ENCODE data around the gene HECTD4.
A peak's percentile ranks its signal among the peaks of the same experiment; 100 is the strongest.
"Not testable (repeated sequence)": the region's sequence is repeated elsewhere in the genome, so short reads cannot be mapped to it uniquely, and the experiment has no call there.

The HECTD4 gene

DNA sequence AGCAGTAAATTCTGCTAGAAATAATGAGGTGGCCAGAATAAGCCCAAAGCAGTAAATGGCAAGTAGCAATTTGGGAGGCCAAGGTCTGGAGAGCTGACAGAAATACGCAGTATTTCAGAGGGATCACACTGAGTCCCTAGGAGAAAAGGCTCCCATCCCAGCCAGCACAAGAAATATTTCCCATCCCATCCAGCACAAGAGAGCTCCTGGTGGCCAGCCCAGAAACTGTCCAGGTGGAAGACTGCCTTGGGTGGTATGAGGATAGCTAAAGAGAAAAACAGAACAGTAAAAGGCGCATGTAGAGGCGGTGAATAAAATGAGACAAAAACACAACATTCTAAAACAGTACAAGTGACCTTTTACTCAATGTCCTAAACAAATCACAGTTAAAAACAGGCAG lies 120.7 kb downstream of the HECTD4 start:
- Histone ChIP-seq H3K4me3 (no peak overlapping the region), H3K9ac (no peak overlapping the region), H3K4me2 (no peak overlapping the region), H3K27ac (no peak overlapping the region), H4K20me1 (no peaks in the 10 kb centered on the region), H3K4me1 (no peaks in the 10 kb centered on the region), H3K36me3 (peaks cover 59 to 100% (median 91%) of the 10 kb centered on the region in 11 experiments), H3K9me3 (replicated peaks in 1 of 11) (no peaks in the 10 kb centered on the region), H3K27me3 (no peaks in the 10 kb centered on the region)
- TF ChIP-seq Cebpa-rat (IDR thresholded peaks at IDR 0.05) = no peak

DNA sequence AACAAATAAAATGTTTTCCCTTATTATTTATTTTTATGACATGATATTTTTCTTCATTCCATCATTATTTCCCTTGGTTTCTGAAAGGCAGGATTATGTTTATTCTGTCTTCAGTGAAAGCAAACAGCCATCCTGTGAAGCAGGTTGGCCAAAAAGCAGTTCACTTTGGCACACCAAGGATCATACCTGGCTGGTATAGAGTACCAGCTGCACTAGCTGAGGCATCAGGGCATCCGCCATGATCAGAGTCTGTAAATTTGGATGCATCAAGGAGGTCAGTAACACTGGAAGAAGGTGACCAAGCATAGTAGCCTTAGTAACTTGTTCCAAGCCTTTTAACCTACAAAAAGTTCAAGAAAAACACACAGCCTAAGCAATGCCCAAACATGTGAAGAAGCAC lies 123.3 kb downstream of the HECTD4 start:
- Histone ChIP-seq H3K4me3 (no peak overlapping the region), H3K27ac (no peak overlapping the region), H3K4me2 (no peak overlapping the region), H3K27me3 (no peaks in the 10 kb centered on the region), H3K9me3 (replicated peaks in 1 of 11) (no peaks in the 10 kb centered on the region), H4K20me1 (no peaks in the 10 kb centered on the region), H3K4me1 (no peaks in the 10 kb centered on the region), H3K9ac (no peak overlapping the region), H3K36me3 (peaks cover 69 to 100% (median 91%) of the 10 kb centered on the region in 11 experiments)
- TF ChIP-seq Cebpa-rat (IDR thresholded peaks at IDR 0.05) = no peak

DNA sequence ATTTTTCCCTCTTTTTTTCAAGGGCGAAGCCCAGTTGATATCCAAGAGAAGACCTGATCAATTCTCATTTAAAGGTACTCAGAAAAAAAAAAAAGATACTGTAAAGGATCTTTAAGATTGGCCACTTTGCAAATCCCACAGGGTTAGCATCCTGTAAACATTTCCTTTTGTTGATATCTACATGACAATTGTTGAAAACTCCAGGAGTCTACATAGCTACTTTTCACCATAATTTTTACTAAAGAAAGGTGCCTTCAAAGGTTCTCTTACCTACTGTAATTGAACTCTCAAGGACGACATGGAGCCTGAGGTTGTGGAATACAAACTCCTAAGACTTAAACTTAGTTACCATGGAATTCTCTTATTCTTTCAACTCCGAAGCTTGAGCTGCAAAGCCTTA lies 125.5 kb downstream of the HECTD4 start:
- H3K9ac ChIP-seq = no peak overlapping the region

DNA sequence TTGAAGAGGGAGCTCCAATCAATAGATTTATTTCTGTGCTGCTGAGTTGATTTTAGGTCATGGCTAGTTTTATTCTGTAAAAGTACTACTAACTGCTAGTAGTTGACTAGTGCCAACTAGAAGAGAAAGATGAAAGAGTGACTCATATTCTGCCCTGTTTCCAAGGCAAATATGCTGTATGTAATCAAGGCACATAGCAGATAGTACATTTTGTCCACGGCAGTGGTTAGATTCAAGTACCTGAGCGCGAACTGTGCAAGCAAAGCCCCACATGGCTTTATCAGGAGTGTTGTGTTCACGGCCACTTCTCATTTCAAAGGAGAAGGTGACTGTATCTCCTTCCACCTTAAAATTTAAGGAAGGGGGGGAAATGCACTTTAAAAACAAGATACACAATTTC lies 130.0 kb downstream of the HECTD4 start:
- H3K27me3 ChIP-seq = no peaks in the 10 kb centered on the region
- no peaks in the 10 kb centered on the region for H3K4me1 ChIP-seq
- H3K9me3 ChIP-seq (replicated peaks in 1 of 11) = no peaks in the 10 kb centered on the region
- no peak overlapping the region for H3K4me3 ChIP-seq
- no peak overlapping the region for H3K9ac ChIP-seq
- no peak overlapping the region for H3K4me2 ChIP-seq
- no peak for TF ChIP-seq Cebpa-rat (IDR thresholded peaks at IDR 0.05)
- H4K20me1 ChIP-seq = no peaks in the 10 kb centered on the region
- peaks cover 79 to 100% (median 97%) of the 10 kb centered on the region in 11 experiments for H3K36me3 ChIP-seq
- no peak overlapping the region for H3K27ac ChIP-seq

More for the DNA sequence above, 125.5 kb downstream of the HECTD4 start:
- Histone ChIP-seq H3K27me3 (no peaks in the 10 kb centered on the region), H3K27ac (no peak overlapping the region), H3K9me3 (replicated peaks in 1 of 11) (no peaks in the 10 kb centered on the region), H3K4me1 (no peaks in the 10 kb centered on the region), H3K4me2 (no peak overlapping the region), H3K36me3 (peaks cover 83 to 100% (median 98%) of the 10 kb centered on the region in 11 experiments), H4K20me1 (no peaks in the 10 kb centered on the region), H3K4me3 (no peak overlapping the region)
- TF ChIP-seq Cebpa-rat (IDR thresholded peaks at IDR 0.05) = no peak

DNA sequence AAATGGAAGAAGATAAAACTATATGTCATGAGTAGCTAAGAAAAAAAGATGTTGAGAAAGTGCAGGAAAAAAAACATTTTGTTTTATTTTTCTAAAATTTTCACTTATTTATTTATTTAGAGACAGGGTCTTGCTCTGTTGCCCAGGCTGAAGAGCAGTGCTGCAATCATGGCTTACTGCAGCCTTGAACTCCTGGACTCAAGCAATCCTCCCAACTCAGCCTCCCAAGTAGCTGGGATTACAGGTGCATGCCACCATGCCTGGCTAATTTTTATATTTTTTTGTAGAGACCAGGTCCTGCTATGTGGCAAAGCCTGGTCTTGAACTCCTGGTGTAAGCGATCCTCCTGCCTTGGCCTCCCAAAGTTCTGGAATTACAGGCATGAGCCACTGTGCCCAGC lies 137.3 kb downstream of the HECTD4 start:
- H4K20me1 ChIP-seq; H3K27ac ChIP-seq; H3K4me2 ChIP-seq; H3K9me3 ChIP-seq (replicated peaks in 1 of 11); H3K27me3 ChIP-seq; H3K4me1 ChIP-seq; H3K4me3 ChIP-seq; H3K9ac ChIP-seq: not testable (repeated sequence)
- H3K36me3 ChIP-seq = peaks cover 81 to 100% (median 97%) of the 10 kb centered on the region in 11 experiments

DNA sequence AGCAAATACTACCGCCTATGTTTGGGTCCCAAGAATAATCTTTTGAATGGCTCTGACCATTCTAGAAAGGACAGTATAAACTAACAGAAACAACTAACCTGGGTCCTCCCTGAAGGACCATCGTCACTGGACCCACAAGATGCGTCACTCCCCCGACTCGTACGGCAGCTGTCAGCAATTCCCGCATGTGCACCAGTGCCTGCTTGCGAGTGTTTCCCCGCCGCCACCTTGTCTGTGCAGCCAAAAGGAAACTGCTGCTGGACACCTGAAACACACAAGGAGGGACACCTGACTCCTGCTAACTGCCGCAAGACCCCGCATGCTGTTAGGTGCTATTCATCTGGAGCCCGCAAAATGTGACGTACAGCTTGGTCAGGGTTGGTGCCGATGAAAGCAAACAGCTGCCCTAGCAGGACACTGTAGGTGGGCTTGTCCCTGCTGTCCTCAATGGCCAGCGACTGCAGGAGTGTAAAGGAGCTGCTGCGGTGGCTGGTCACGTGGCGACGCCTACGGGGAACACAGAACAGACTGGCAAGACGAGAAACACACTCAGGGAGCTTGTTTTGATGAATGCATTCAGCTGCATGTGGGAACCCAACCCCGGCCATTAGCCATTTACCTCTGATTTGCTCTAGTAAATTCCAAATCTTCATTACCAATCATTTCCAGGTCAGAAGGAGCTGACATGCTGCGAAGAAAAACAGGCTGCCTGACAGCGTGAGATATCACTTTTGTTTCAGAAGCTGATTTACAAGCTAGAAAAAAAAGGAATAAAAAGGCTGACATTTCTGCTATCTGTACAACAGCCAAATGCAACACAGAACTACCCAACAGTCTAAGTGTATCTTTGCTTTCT lies 138.7 kb downstream of the HECTD4 start:
- H4K20me1 ChIP-seq = peaks cover 0 to 7% (median 0%) of the 10 kb centered on the region in 11 experiments; a peak in 2 of 22 replicates
- H3K4me2 ChIP-seq = no peak overlapping the region
- H3K27ac ChIP-seq = no peak overlapping the region
- no peak overlapping the region for H3K9ac ChIP-seq
- no peaks in the 10 kb centered on the region; a peak in 1 of 20 replicates for H3K4me1 ChIP-seq
- no peaks in the 10 kb centered on the region for H3K9me3 ChIP-seq (replicated peaks in 1 of 11)
- TF ChIP-seq Cebpa-rat (IDR thresholded peaks at IDR 0.05) = no peak
- H3K4me3 ChIP-seq = no peak overlapping the region
- peaks cover 82 to 100% (median 97%) of the 10 kb centered on the region in 11 experiments for H3K36me3 ChIP-seq
- no peaks in the 10 kb centered on the region for H3K27me3 ChIP-seq

DNA sequence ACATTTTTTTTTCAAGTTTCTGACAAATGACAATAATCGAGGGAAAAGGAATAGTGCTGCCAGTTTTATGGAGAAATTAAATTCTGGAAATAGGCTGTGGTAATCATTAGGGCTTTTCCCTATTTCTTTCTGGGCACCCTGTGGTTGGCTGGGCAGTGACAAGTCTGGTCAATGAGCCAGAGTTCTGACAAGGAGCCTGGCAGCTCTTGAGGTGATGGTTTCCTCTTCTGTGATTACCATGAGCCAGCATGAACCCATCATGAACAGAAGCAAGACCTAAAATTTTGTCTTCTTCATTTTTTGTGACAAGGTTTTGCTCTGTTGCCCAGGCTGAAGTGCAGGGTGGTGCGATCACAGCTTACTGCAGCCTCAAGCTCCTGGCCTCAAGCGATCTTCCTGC lies 141.1 kb downstream of the HECTD4 start:
- no peak overlapping the region for H3K4me3 ChIP-seq
- no peaks in the 10 kb centered on the region for H3K27me3 ChIP-seq
- H3K4me1 ChIP-seq = no peaks in the 10 kb centered on the region; a peak in 1 of 20 replicates
- no peak overlapping the region for H3K4me2 ChIP-seq
- no peak overlapping the region for H3K27ac ChIP-seq
- H3K9ac ChIP-seq = no peak overlapping the region
- H3K36me3 ChIP-seq = peaks cover 91 to 100% (median 98%) of the 10 kb centered on the region in 11 experiments
- H4K20me1 ChIP-seq = peaks cover 0 to 7% (median 0%) of the 10 kb centered on the region in 11 experiments; a peak in 2 of 22 replicates
- TF ChIP-seq Cebpa-rat (IDR thresholded peaks at IDR 0.05) = no peak
- H3K9me3 ChIP-seq (replicated peaks in 1 of 11) = no peaks in the 10 kb centered on the region

DNA sequence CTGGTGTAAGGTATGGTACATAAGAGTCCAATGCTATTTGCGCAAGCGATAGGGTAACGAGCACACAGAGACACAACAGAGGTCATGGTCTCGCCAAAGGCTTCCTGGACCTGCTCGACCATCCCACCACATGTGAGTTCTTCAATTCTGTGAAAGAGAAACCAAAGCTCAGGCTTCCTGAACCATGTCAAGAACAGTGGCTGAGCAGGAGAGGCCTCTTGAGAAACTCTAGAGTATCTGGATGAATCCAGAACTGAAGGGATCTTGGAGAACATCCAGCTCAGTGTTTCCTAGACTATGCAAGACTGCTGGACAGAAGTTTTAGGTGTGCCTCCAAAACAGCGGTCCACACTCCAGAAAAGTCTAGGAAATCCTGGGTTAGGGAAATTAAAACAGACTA lies 142.3 kb downstream of the HECTD4 start:
- Histone ChIP-seq H3K27me3 (no peaks in the 10 kb centered on the region), H4K20me1 (peaks cover 0 to 7% (median 0%) of the 10 kb centered on the region in 11 experiments; a peak in 2 of 22 replicates), H3K4me2 (no peak overlapping the region; a peak in 1 of 22 replicates), H3K9me3 (replicated peaks in 1 of 11) (no peaks in the 10 kb centered on the region), H3K36me3 (peaks cover 91 to 100% (median 98%) of the 10 kb centered on the region in 11 experiments), H3K27ac (peak overlapping the region in 1 of 11 experiments; percentile 23; a peak in 1 of 22 replicates), H3K4me3 (no peak overlapping the region), H3K9ac (no peak overlapping the region), H3K4me1 (no peaks in the 10 kb centered on the region; a peak in 1 of 20 replicates)
- TF ChIP-seq Cebpa-rat (IDR thresholded peaks at IDR 0.05) = no peak

DNA sequence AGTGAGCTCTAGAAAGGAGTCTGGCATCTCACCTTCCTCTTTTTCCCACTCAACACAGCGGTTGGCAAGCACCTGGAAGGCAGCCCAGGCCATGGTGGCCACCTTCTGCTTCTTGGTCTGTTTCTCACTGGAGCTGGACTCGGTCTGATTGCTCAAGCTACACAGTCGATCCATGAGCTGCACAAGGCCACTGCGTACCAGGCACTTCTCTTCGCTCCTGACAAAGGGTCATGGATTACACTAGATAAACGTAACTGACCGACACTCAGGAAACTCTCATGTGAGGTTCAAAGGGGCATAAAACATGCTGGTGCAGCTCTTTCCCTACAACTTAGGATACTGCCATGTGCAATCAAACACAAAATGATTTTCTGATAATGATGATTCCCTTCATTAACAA lies 143.2 kb downstream of the HECTD4 start:
- Histone ChIP-seq H3K36me3 (peaks cover 94 to 100% (median 98%) of the 10 kb centered on the region in 11 experiments), H3K9me3 (replicated peaks in 1 of 11) (no peaks in the 10 kb centered on the region)

More for the DNA sequence above, 143.2 kb downstream of the HECTD4 start:
- Histone ChIP-seq H3K27me3 (no peaks in the 10 kb centered on the region), H3K4me3 (no peak overlapping the region), H3K9ac (no peak overlapping the region), H3K27ac (no peak overlapping the region), H4K20me1 (peaks cover 0 to 7% (median 0%) of the 10 kb centered on the region in 11 experiments; a peak in 2 of 22 replicates), H3K4me1 (no peaks in the 10 kb centered on the region; a peak in 1 of 20 replicates), H3K4me2 (no peak overlapping the region)
- TF ChIP-seq Cebpa-rat (IDR thresholded peaks at IDR 0.05) = no peak

Data from BLaER1 treated with 17β-estradiol and CSF1 and Interleukin-3, amounts not matched to agents 10 nM and 100 nM (cell line).